K562 (cell line): Measurements from ENCODE around the gene LMLN. TPM values are rescaled to one million over a fixed set of nuclear protein-coding genes. Genes with fewer than 3 reads are reported as not detected.

Experiments used
- AFF4 ChIP-seq: sonication (generic); formaldehyde crosslinking; IDR thresholded peaks from 2 replicates; pipeline ENCODE4 v1.8.0; 2023; ENCODE audit warnings: mild to moderate bottlenecking, missing genetic modification reagents
- CGGBP1 ChIP-seq: fragments of 250-450 bp; sonication (Bioruptor Pico); IDR thresholded peaks from 2 replicates; pipeline ENCODE4 v1.9.0; 2021; ENCODE audit warnings: mild to moderate bottlenecking
- DIDO1 ChIP-seq: fragments of 450-650 bp; IDR thresholded peaks from 2 replicates; pipeline ENCODE4 v1.6.1; 2016; ENCODE audit warnings: low read depth, missing biosample characterization, missing genetic modification characterization
- E4F1 ChIP-seq: fragments of 250-450 bp; sonication (Bioruptor Pico); IDR thresholded peaks from 2 replicates; pipeline ENCODE4 v1.5.0; 2021; ENCODE audit warnings: mild to moderate bottlenecking, borderline replicate concordance
- ETS2 ChIP-seq: IDR thresholded peaks from 2 replicates; pipeline ENCODE4 v1.6.1; 2016; ENCODE audit warnings: borderline replicate concordance, missing genetic modification characterization, mild to moderate bottlenecking, moderate library complexity, missing compliant biosample characterization; ENCODE audit not compliant: poor library complexity, severe bottlenecking
- GTF2A2 ChIP-seq: IDR thresholded peaks from 2 replicates; pipeline ENCODE4 v1.6.1; 2016; ENCODE audit warnings: mild to moderate bottlenecking, missing genetic modification characterization, missing compliant biosample characterization
- HDAC1 ChIP-seq, 2 experiments: fragments of 450-650 bp; IDR thresholded peaks; 2 replicates each; pipeline ENCODE4 v1.6.1; 2016 to 2017; ENCODE audit warnings: inconsistent platforms in 1 of 2, mild to moderate bottlenecking in 1 of 2, moderate library complexity in 1 of 2
- HNRNPLL ChIP-seq: fragments of 200-400 bp; formaldehyde crosslinking; IDR thresholded peaks from 2 replicates; pipeline ENCODE4 v1.6.1; 2017; ENCODE audit warnings: low read length, low read depth, mild to moderate bottlenecking; ENCODE audit not compliant: poor library complexity, severe bottlenecking
- POLR2G ChIP-seq: fragments of 200-400 bp; formaldehyde crosslinking; IDR thresholded peaks from 2 replicates; pipeline ENCODE4 v1.6.1; 2017; ENCODE audit warnings: low read depth, mild to moderate bottlenecking, antibody characterized with exemption, low read length, moderate library complexity
- PTRF ChIP-seq: fragments of 450-650 bp; IDR thresholded peaks from 2 replicates; pipeline ENCODE4 v1.6.1; 2016; ENCODE audit warnings: mild to moderate bottlenecking, missing genetic modification characterization, missing compliant biosample characterization
- RBM25 ChIP-seq: fragments of 200-400 bp; formaldehyde crosslinking; IDR thresholded peaks from 2 replicates; pipeline ENCODE4 v1.6.1; 2018; ENCODE audit warnings: low read length, low read depth, moderate library complexity; ENCODE audit not compliant: severe bottlenecking
- STAT6 ChIP-seq: sonication (generic); formaldehyde crosslinking; IDR thresholded peaks from 2 replicates; pipeline ENCODE4 v1.8.1; 2023; ENCODE audit warnings: mild to moderate bottlenecking, missing genetic modification reagents
- WHSC1 ChIP-seq: IDR thresholded peaks from one replicate; pipeline ENCODE4 v1.6.1; 2012; ENCODE audit warnings: low read length, control low read depth, inconsistent platforms
- ZKSCAN1 ChIP-seq: fragments of 150-350 bp; IDR thresholded peaks from 2 replicates; pipeline ENCODE4 v1.6.1; 2016; ENCODE audit warnings: low read depth, low read length
- polyA plus RNA-seq, 8 experiments: library from polyadenylated mRNA; depleted of rRNA in 4 of 8; stranded (reverse) in 5 of 8; unstranded in 3 of 8; fragments of >200 nt; fragmentation: Nextera tagmentation in 2 of 8; fragmentation: Illumina TruSeq in 1 of 8; extraction: Ambion mirVana in 2 of 8; extraction: Trizol in 1 of 8; gene quantifications; 2 replicates each; pipeline versions ENCODE4 v1.2.1 to v1.2.3, GENCODE V29; 2011 to 2014; ENCODE audit warnings: inconsistent platforms in 1 of 8, missing spikeins in 1 of 8
- total RNA-seq, 7 experiments: library from RNA; depleted of rRNA in 6 of 7; stranded (reverse); fragments of >200 nt in 6 of 7; fragmentation: Illumina TruSeq in 2 of 7; extraction: Trizol in 2 of 7; gene quantifications; 2 replicates each; pipeline versions ENCODE4 v1.2.1 to v1.2.3, GENCODE V29; 2011 to 2021; ENCODE audit warnings: low replicate concordance in 1 of 7

LMLN gene
- total and polyA plus RNA-seq, 9 of the 15 experiments (the other 6 are each of a cell fraction or from before 2014, with no cell fraction given) = 2.2 to 15.9 (median 6.9) TPM

GRCh38 chr3:197959891-197960693 is at the start of gene LMLN (continued):
- TF ChIP-seq AFF4 (CRISPR knock-in tag) = peak; percentile 46; the same call in 1 of the 2 replicates
- no peak for TF ChIP-seq GTF2A2 (tag)
- TF ChIP-seq PTRF (tag) = no peak
- peak; percentile 91 for TF ChIP-seq ZKSCAN1
- no peak for TF ChIP-seq E4F1
- peak; percentile 26 for TF ChIP-seq RBM25
- peak; percentile 98 for TF ChIP-seq POLR2G
- TF ChIP-seq CGGBP1 = peak; percentile 72; the same call in 1 of the 2 replicates
- no peak; the same call in none of the 2 replicates for TF ChIP-seq STAT6
- TF ChIP-seq HNRNPLL = peak; percentile 91
- no peak for TF ChIP-seq WHSC1
- TF ChIP-seq DIDO1 = no peak
- TF ChIP-seq HDAC1 (IDR thresholded peaks at IDR 0.05) = peak in 1 of 2 experiments; percentile 90; a peak in 2 of 4 replicates
- TF ChIP-seq ETS2 (tag) = no peak
